ENCODE data around the gene COX4I1. TPM values are rescaled to one million over a fixed set of nuclear protein-coding genes. Genes with fewer than 3 reads are reported as not detected.

COX4I1 gene
- total RNA-seq, 1 donor, result 322 TPM

DNA sequence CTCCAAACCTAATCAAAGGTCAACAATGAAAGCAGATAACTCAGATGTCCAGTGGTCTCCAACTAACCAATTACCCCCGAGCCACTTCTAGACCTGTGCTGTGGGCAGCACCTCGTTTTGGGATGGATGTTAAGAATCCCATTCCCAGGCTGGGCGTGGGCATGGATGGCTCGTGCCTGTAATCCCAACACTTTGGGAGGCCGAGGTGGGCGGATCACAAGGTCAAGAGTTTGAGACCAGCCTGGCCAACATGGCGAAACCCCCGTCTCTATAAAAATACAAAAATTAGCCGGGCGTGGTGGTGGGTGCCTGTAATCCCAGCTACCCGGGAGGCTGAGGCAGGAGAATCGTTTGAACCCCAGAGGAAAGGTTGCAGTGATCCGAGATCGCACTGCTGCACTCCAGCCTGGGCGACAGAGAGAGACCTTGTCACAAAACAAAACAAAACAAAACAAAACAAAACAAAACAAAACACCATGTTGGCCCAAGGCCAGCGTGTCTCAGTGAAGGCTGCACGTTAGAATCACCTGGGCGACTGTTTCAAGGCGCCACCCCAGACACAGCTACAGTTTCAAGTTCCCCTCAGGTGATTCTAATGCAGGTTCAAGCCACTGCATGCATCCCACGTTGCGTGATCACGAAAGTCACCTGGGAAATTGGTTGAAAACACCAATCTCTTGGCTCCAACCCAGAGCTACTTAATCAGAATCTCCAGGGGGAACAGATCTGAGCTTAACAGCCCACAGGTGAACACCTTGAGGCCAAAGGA lies 21.3 kb downstream of the COX4I1 start:
- Histone ChIP-seq H3K4me1 (ENCODE audit: insufficient read depth, low read length) (peaks cover 20% of the 10 kb centered on the region), H3K4me3 (ENCODE audit: low read length) (no peak overlapping the region), H3K9me3 (ENCODE audit: low read depth, low read length) (no peaks in the 10 kb centered on the region), H3K27me3 (ENCODE audit: insufficient read depth, low read length) (no peaks in the 10 kb centered on the region)

DNA sequence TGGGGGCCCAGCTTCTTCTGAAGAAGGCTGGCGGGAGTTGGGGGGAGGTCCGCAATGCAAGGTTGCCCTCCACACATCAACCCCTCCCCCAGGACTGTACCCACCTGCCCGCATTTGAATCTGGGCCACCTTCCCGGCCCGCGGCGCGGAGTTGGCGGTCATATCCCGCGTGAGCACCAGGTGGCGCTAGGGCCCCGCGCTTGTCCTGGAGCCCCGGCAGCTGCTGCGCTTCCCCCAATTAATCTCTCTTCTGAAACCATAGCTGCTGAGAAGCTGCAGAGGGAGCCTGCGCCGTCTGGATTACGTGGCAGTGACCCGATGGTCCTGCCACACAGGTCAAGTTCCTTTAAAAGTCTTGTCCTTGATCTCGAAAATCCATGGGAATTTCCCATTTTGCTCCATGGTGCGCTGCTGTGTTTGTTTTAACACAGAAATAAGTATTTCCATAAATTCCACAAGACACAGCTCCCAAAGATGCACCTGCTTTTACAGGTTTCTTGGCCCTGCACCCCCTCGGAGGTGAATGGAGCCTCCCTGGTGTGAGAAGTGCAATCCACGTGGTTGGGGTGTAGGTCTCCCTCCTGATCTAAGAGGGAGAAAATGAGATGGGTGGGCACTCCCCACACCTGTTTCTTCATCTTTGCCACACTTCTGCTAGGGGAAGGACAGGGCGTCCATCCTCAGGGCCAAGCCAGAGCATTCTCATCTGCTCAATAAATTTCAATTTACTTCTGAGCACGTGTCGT lies 22.1 kb downstream of the COX4I1 start:
- Histone ChIP-seq H3K4me3 (ENCODE audit: low read length) (no peak overlapping the region), H3K27me3 (ENCODE audit: insufficient read depth, low read length) (no peaks in the 10 kb centered on the region), H3K9me3 (ENCODE audit: low read depth, low read length) (no peaks in the 10 kb centered on the region), H3K4me1 (ENCODE audit: insufficient read depth, low read length) (peaks cover 20% of the 10 kb centered on the region)

GRCh38 chr16:85822145-85822544 lies 22.6 kb downstream of the COX4I1 start:
- no peak overlapping the region for H3K4me3 ChIP-seq (ENCODE audit: low read length)
- peaks cover 20% of the 10 kb centered on the region for H3K4me1 ChIP-seq (ENCODE audit: insufficient read depth, low read length)
- no peaks in the 10 kb centered on the region for H3K9me3 ChIP-seq (ENCODE audit: low read depth, low read length)
- no peaks in the 10 kb centered on the region for H3K27me3 ChIP-seq (ENCODE audit: insufficient read depth, low read length)

DNA sequence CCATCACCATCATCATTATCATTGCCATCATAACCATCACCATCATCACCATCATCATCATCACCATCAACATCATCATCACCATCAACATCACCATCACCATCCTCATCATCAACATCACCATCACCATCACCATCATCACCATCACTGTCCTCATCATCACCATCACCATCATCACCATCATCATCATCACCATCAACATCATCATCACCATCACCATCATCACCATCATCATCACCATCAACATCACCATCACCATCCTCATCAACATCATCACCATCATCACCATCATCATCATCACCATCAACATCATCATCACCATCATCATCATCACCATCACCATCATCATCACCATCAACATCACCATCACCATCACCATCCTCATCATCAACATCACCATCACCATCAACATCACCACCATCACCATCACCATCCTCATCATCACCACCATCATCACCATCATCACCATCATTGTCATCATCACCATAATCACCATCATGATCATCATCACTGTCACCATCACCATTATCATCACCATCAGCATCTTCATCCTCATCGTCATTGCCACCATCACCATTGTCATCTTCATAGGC lies 23.9 kb downstream of the COX4I1 start:
- Histone ChIP-seq H3K27me3 (ENCODE audit: insufficient read depth, low read length) (no peaks in the 10 kb centered on the region), H3K4me3 (ENCODE audit: low read length) (no peak overlapping the region), H3K4me1 (ENCODE audit: insufficient read depth, low read length) (peaks cover 20% of the 10 kb centered on the region), H3K9me3 (ENCODE audit: low read depth, low read length) (no peaks in the 10 kb centered on the region)

DNA sequence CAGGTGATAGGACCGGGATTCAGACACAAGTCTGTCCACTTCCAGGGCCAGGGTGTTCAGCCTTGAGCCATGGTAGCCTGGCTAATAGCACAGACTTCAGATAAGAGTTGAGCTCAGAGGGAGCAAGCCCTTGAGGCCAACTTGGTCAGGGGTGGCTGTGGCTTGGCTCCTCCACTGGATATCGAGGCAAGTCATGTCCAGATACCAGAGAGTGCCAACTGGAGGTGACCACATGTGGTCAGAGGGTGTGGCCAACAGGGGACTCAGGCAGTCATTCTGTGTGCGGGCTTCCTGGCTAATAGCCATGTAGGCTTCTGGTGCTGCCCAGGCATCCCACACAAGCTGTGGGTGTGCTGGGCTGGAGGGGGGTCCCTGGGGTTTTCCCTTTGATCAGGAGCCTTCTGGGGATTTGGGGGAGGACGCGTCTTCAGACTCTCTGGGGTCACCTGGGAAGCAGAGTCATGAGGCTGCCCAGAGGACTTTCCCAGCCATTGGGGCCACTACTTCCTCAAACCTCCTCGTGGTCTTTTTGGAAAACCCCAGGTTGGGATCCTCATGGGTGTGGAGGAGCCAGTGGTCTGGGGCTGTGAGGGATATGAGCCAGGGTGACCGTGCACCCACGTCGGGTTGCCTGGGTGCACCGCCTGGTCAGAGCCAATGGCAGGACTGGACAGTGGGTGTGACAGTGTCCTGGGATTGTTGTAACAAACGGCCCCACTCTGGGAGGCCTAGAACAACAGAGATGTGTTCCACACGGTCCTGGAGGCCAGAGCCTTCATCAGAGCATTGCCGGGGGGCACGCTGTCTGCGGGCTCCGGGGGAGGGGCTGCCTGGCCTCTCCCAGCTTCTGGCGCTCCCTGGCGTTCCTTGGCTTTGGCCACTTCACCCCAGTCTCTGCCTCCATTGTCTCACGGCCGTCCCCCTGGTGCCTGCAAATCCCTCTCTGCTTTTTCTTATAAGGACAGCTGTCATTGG lies 25.0 kb downstream of the COX4I1 start:
- Histone ChIP-seq H3K9me3 (ENCODE audit: low read depth, low read length) (no peaks in the 10 kb centered on the region), H3K4me1 (ENCODE audit: insufficient read depth, low read length) (peaks cover 24% of the 10 kb centered on the region)

DNA sequence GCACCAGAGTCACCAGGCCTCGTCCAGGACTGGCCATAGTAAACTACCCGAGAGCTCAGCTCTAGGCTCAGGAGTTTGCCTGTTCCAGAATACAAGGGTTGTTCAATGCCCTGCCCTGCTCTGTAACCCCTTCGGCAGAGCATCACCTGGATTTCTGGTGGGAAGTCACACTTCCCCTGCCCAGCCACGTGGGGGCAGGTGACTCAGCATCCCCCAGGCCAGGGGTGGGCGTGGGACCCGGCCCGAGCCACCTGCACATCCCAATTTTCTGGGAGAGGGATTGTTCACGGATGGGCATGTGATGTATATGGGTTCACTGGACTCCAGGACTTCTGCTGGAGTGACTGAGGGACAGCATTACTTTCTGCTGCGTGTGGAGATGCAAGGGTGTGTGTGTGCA lies 25.8 kb downstream of the COX4I1 start:
- Histone ChIP-seq H3K4me1 (ENCODE audit: insufficient read depth, low read length) (peaks cover 33% of the 10 kb centered on the region), H3K27me3 (ENCODE audit: insufficient read depth, low read length) (no peaks in the 10 kb centered on the region)

More for the DNA sequence above, 25.0 kb downstream of the COX4I1 start:
- Histone ChIP-seq H3K4me3 (ENCODE audit: low read length) (no peak overlapping the region), H3K27me3 (ENCODE audit: insufficient read depth, low read length) (no peaks in the 10 kb centered on the region)

GRCh38 chr16:85826686-85827247 lies 27.3 kb downstream of the COX4I1 start:
- Histone ChIP-seq H3K4me3 (ENCODE audit: low read length) (no peak overlapping the region), H3K4me1 (ENCODE audit: insufficient read depth, low read length) (peaks cover 32% of the 10 kb centered on the region), H3K27me3 (ENCODE audit: insufficient read depth, low read length) (peaks cover 4% of the 10 kb centered on the region), H3K9me3 (ENCODE audit: low read depth, low read length) (no peaks in the 10 kb centered on the region)

More for the DNA sequence above, 25.8 kb downstream of the COX4I1 start:
- Histone ChIP-seq H3K4me3 (ENCODE audit: low read length) (no peak overlapping the region), H3K9me3 (ENCODE audit: low read depth, low read length) (no peaks in the 10 kb centered on the region)

- peaks cover 31% of the 10 kb centered on the region for H3K4me1 ChIP-seq (ENCODE audit: insufficient read depth, low read length)
- H3K27me3 ChIP-seq (ENCODE audit: insufficient read depth, low read length), result peaks cover 6% of the 10 kb centered on the region
- no peak overlapping the region for H3K4me3 ChIP-seq (ENCODE audit: low read length)
- H3K9me3 ChIP-seq (ENCODE audit: low read depth, low read length), result no peaks in the 10 kb centered on the region
Measured at GRCh38 chr16:85828166-85828565, 28.7 kb downstream of the COX4I1 start.

DNA sequence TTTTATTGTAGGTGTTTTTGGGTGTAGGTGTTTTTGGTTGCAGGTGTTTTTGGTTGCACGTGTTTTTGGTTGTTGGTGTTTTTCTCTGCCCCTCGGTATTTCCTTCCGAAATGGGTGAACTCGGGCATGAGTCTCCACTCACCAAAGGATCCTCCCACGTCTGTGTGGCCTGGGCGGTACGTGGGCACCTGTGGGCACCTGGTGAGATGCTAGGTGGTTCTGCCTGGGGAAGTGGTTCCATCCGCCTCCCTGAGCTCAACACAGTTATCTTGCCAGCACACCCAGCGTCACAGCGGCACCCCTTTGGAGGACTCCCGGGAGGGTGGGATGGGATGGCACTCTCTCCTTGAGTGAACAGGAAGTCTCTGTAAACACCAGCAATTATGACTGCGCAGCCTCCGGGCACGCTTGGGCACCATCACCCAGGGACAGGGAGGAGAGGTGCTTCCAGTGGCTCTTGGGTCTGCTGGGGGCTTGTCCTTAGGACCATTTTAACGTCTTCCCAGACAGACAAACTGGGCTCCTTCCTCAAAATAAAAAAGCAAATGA lies 29.8 kb downstream of the COX4I1 start:
- peaks cover 35% of the 10 kb centered on the region for H3K4me1 ChIP-seq (ENCODE audit: insufficient read depth, low read length)
- no peaks in the 10 kb centered on the region for H3K9me3 ChIP-seq (ENCODE audit: low read depth, low read length)
- H3K4me3 ChIP-seq (ENCODE audit: low read length), result no peak overlapping the region
- H3K27me3 ChIP-seq (ENCODE audit: insufficient read depth, low read length), result peaks cover 6% of the 10 kb centered on the region

- H3K9me3 ChIP-seq (ENCODE audit: low read depth, low read length), result no peaks in the 10 kb centered on the region
- H3K4me1 ChIP-seq (ENCODE audit: insufficient read depth, low read length), result peaks cover 30% of the 10 kb centered on the region
- no peak overlapping the region for H3K4me3 ChIP-seq (ENCODE audit: low read length)
- peaks cover 6% of the 10 kb centered on the region for H3K27me3 ChIP-seq (ENCODE audit: insufficient read depth, low read length)
Measured at GRCh38 chr16:85829751-85830445, 30.4 kb downstream of the COX4I1 start.

- Histone ChIP-seq H3K9me3 (ENCODE audit: low read depth, low read length) (no peaks in the 10 kb centered on the region), H3K27me3 (ENCODE audit: insufficient read depth, low read length) (peaks cover 6% of the 10 kb centered on the region), H3K4me1 (ENCODE audit: insufficient read depth, low read length) (peaks cover 30% of the 10 kb centered on the region), H3K4me3 (ENCODE audit: low read length) (no peak overlapping the region)
Measured at GRCh38 chr16:85830821-85831220, 31.3 kb downstream of the COX4I1 start.

DNA sequence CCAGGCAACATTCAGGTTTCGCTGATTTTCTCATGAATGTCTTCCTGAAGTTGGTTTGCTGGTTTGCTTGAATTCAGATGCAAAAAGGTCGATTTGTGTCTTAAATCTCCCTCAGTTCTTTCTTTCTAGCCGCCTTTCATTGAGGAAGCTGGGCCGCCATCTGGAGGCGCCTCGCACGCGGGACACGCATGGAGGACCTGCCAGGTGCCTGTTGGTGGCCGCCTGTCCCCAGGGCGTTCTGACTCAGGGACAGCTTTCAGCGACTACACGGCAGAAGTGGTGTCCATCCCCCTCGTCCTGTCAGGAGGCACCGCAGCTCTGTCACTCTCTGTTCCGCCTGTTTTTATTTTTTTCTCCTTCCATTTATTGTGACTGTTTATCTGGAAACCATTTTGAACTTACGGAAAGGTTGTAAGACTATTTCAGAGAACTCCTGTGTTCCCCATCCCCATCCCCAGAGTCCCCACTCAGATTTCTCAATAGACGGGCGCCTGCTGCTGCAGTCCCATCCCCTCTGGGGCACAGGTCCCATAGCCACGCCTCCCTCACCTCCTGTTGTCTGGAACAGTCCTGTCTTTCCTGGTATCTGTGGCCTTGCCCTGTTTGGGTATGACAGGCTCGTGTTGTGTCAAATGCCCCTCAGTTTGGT lies 33.2 kb downstream of the COX4I1 start:
- H3K27me3 ChIP-seq (ENCODE audit: insufficient read depth, low read length), result peaks cover 6% of the 10 kb centered on the region
- H3K9me3 ChIP-seq (ENCODE audit: low read depth, low read length), result no peaks in the 10 kb centered on the region
- peaks cover 44% of the 10 kb centered on the region for H3K4me1 ChIP-seq (ENCODE audit: insufficient read depth, low read length)
- H3K4me3 ChIP-seq (ENCODE audit: low read length), result no peak overlapping the region

- peaks cover 6% of the 10 kb centered on the region for H3K27me3 ChIP-seq (ENCODE audit: insufficient read depth, low read length)
Measured at GRCh38 chr16:85833219-85833920, 33.9 kb downstream of the COX4I1 start.

More at GRCh38 chr16:85833219-85833920, 33.9 kb downstream of the COX4I1 start:
- peaks cover 49% of the 10 kb centered on the region for H3K4me1 ChIP-seq (ENCODE audit: insufficient read depth, low read length)
- H3K9me3 ChIP-seq (ENCODE audit: low read depth, low read length), result no peaks in the 10 kb centered on the region
- no peak overlapping the region for H3K4me3 ChIP-seq (ENCODE audit: low read length)
